ENCODE data around the gene DNAH9.
A peak's percentile ranks its signal among the peaks of the same experiment; 100 is the strongest.

DNAH9 gene

DNA sequence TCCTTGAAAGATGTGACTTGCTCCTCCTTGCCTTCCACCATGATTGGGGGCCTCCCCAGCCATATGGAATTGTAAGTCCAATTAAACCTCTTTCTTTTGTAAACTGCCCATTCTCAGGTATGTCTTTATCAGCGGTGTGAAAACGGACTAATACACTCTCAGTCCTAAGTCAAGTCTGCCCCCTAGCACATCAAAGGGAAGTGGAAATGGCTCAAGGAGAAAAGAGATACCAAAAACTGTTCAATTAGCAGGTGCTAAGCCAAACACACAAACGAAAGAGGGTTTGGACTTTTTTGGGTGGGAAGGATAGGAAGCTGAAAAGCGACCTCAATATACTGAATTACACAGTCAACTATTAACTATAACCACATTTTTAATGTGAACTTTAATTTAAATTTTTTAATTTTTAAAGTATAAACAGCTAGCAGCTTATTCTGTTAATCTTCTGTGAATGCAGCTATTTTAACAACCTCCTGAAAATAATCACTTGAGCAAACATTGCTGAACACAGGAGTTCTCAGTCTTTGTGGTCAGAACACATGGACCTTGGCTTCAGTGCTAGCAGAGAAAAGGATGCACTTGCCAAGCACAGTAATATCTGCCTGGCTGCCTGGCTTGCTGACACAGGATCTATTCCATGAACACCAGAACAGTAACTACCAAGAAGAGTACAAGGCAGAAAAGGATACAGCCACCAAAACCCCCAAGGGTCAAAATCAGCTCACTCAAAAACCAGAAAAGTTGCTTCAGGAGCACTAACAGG lies 388.1 kb downstream of the DNAH9 start:
- no peak for DNase-seq (ENCODE audit: low spot score)

- peak; percentile 48 for DNase-seq (ENCODE audit: low spot score)
Observed at GRCh38 chr17:11986942-11987329, 388.7 kb downstream of the DNAH9 start.

DNA sequence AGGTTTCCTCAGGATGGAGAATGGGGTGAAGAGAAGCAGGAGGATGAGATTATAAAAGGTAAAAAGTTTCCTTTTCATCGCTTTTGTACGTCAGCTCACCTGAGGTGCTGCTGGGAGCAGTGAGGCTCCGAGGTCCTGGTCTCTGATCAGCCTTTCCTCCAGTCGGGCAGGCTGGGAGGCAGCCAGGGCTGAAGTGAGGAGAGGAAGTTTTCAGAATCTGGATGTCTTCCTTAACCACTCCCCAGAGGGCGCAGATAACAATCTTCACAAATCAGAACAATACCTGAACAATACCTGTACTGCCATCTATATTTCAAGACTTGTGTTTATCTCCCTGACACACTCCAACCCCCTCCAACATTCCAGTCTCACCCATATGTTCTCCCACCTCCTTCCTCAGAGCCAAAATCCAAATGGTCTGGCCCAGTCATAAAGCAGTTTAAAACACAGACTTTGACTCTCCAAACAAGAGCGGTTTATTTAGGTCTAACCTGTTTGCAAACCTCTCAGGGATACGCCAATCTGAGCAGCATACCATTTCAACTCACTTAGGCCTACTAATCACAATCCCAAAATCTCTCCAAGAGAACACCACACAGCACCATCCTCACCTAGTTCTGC lies 392.2 kb downstream of the DNAH9 start:
- DNase-seq (ENCODE audit: low spot score) = no peak

- DNase-seq (ENCODE audit: low spot score) = no peak
Observed at GRCh38 chr17:11991461-11991860, 393.2 kb downstream of the DNAH9 start.

- peak; percentile 55 for DNase-seq (ENCODE audit: low spot score)
Observed at GRCh38 chr17:11996722-11997146, 398.5 kb downstream of the DNAH9 start.

- DNase-seq (ENCODE audit: low spot score) = peak; percentile 94
Observed at GRCh38 chr17:11997147-11997971, 399.1 kb downstream of the DNAH9 start, which contains the start of gene ZNF18. Gene ZNF18 (minus strand): TSS chr17:11997475. CDS start chr17:11992829, 4,646 bp downstream.

- DNase-seq (ENCODE audit: low spot score) = no peak
Observed at GRCh38 chr17:11997972-11998233, 399.6 kb downstream of the DNAH9 start.

- no peak for DNase-seq (ENCODE audit: low spot score)
Observed at GRCh38 chr17:11999696-12000095, 401.4 kb downstream of the DNAH9 start.

DNA sequence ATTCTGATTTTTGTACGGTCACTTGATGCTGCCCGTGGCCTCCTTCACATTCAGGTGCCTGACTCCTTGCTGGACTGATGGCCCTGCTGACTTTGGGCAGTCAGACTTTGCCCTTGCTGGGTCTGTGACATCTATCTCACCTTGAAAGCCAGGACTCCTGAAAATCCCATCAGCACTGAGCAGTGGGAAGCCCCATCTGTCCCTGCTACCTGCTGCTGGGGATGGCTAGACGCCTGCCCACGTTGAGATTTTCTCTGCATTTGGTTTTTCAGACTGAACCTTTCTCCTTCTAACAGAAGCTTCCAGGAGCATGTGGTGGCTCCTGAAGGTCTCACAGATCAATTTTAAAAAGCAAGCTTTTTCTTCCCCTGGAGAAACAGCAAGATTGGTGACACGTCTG lies 409.2 kb downstream of the DNAH9 start:
- DNase-seq (ENCODE audit: low spot score) = no peak
